HUES64 (cell line): ENCODE measurements around the gene C19orf38.

Experiments used
- H3K27ac ChIP-seq: 2 replicates; pipeline ENCODE4 v1.7.0; 2013; ENCODE audit warnings: low read depth, low read length, inconsistent platforms
- H3K27me3 ChIP-seq: 2 replicates; pipeline ENCODE4 v1.6.1; 2013; ENCODE audit warnings: mild to moderate bottlenecking, low read length; ENCODE audit not compliant: insufficient read depth
- H3K36me3 ChIP-seq: 2 replicates; pipeline ENCODE4 v1.6.1; 2013; ENCODE audit warnings: mild to moderate bottlenecking, low read length; ENCODE audit not compliant: insufficient read depth
- H3K4me1 ChIP-seq: 2 replicates; pipeline ENCODE4 v1.6.1; 2013; ENCODE audit warnings: mild to moderate bottlenecking, low read length, moderate library complexity; ENCODE audit not compliant: insufficient read depth
- H3K4me3 ChIP-seq: 2 replicates; pipeline ENCODE4 v1.5.1; 2013; ENCODE audit warnings: mild to moderate bottlenecking, low read length, moderate library complexity
- H3K9ac ChIP-seq: 2 replicates; pipeline ENCODE4 v1.6.1; 2013; ENCODE audit warnings: mild to moderate bottlenecking, low read depth, low read length
- H3K9me3 ChIP-seq: 2 replicates; pipeline ENCODE4 v1.6.1; 2013; ENCODE audit warnings: low read depth, low read length; ENCODE audit not compliant: insufficient read depth
- WGBS: fragments of 150-250, 120-280 bp; methylation state at CpG from one replicate; pipeline ENCODE4 v1.1.7; 2013; ENCODE audit warnings: missing lambda C conversion rate; 5-methylcytosine and 5-hydroxymethylcytosine counted together

C19orf38 gene

DNA sequence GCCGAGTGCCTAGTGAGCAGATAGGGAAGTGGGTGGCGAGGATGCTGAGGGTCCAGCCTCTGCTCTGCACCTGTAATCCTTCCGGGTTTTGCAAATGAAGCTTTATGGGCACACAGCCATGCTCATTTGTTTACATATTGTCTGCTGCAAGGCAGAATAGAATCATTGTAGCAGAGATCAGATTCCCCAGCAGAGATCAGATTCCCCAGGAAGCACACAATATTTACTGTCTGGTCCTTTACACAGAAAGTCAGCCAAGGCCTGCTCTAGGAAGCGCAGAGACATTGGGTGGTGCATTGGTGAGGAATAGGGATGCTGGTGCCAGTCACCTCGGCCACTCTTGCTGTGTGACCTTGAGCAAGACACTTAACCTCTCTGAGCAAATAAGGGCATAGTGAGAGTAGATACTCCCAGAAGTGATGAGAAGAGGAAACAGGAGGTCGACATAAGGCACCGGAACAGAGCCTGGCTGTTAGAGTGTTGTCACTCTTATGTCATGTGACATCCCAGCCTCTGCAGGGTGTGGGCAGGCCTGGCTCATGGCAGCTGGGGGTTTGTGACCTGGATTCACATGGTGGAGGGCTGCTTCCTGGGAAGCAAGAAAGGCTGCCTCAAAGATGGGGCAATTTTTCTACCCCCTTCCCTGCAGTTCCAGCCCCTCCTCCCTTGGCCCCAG is 48.8 kb downstream of the C19orf38 start:
- Histone ChIP-seq H3K4me3 (no peak overlapping the region), H3K36me3 (no peaks in the 10 kb centered on the region), H3K27me3 (no peaks in the 10 kb centered on the region), H3K27ac (no peak overlapping the region), H3K4me1 (peaks cover 14% of the 10 kb centered on the region), H3K9ac (no peak overlapping the region; the same call in 1 of the 2 replicates), H3K9me3 (no peaks in the 10 kb centered on the region)
- 89% methylated on average over 7 of the region's 7 CpGs for WGBS

DNA sequence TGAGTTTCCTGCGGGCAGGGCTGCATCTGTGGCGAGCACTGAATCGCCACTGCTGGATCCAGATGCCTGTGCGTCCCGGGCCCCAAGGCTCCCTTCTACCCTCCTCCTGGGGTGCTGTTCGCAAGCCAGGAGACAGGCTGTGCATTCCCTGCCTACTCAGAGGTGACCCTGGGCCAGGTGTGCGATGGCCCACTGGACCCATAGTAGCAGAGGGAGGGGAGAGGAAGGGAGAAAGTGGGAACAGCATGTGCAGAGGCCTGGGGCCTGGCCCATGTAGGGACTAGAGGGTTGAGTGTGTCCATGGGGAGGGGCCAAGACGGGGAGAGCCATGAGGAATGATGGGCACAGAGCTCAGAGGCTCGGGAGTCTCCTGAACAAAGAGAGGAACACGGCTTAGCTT is 50.4 kb downstream of the C19orf38 start:
- Histone ChIP-seq H3K27ac (no peak overlapping the region), H3K27me3 (no peaks in the 10 kb centered on the region), H3K9ac (0 out of 2 replicates have a peak overlapping the region, but pooled peaks have one; percentile 1), H3K9me3 (no peaks in the 10 kb centered on the region), H3K4me1 (peaks cover 7% of the 10 kb centered on the region), H3K36me3 (0 out of 2 replicates have a peak, but pooled peaks cover 4% of the 10 kb centered on the region), H3K4me3 (no peak overlapping the region)
- WGBS, result 93% methylated on average over 10 of the region's 10 CpGs

DNA sequence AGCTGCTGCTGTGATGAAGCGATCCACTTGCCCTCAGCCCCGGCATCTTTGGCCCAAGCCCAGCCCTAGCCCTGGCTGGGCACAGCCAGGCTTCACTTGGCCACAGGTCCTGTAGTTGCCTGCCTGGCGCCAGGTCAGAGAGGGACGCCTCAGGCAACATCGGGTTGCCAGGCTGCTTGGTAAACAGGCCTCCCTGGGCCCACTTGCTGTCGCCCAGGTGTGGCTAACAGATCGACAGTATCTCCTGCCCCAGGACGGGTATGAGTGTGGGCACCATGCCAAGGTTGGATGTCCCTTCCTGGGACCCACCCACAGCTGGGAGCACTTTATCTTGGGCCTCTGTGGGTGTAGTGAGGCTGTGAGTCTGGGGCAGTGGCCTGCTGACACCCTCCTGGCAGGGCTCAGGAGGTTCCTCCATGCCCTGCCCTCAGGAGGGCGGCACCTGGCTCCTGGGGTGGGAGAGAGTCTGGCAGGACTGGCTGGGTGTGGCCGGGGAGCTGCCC is 51.0 kb downstream of the C19orf38 start:
- WGBS, result 96% methylated on average over 10 of the region's 10 CpGs

DNA sequence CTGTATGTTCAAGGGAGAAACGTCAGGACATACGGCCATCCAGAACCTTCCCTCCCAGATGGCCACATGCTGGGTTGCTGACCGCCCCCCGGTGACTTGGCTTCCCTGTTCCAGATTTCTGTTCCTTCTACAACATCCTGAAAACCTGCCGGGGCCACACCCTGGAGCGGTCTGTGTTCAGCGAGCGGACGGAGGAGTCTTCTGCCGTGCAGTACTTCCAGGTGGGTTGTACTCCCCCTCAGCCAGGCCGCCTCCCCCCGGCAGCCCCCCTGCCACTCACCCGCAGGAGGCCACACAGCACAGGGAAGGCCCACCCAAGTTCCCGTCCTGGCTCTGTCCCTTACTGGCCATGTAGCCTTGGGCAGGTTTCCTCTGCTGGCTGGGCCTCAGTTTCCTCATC is 59.7 kb downstream of the C19orf38 start:
- Histone ChIP-seq H3K9me3 (no peaks in the 10 kb centered on the region), H3K4me3 (no peak overlapping the region), H3K27me3 (no peaks in the 10 kb centered on the region), H3K9ac (no peak overlapping the region), H3K4me1 (no peaks in the 10 kb centered on the region), H3K27ac (no peak overlapping the region), H3K36me3 (peaks cover 58% of the 10 kb centered on the region)
- WGBS, result 96% methylated on average over 14 of the region's 14 CpGs

More for the DNA sequence above, 51.0 kb downstream of the C19orf38 start:
- peaks cover 5% of the 10 kb centered on the region for H3K4me1 ChIP-seq
- H3K36me3 ChIP-seq, result 0 out of 2 replicates have a peak, but pooled peaks cover 4% of the 10 kb centered on the region
- no peaks in the 10 kb centered on the region for H3K9me3 ChIP-seq
- no peak overlapping the region for H3K9ac ChIP-seq
- H3K4me3 ChIP-seq, result no peak overlapping the region
- no peaks in the 10 kb centered on the region for H3K27me3 ChIP-seq
- H3K27ac ChIP-seq, result no peak overlapping the region

DNA sequence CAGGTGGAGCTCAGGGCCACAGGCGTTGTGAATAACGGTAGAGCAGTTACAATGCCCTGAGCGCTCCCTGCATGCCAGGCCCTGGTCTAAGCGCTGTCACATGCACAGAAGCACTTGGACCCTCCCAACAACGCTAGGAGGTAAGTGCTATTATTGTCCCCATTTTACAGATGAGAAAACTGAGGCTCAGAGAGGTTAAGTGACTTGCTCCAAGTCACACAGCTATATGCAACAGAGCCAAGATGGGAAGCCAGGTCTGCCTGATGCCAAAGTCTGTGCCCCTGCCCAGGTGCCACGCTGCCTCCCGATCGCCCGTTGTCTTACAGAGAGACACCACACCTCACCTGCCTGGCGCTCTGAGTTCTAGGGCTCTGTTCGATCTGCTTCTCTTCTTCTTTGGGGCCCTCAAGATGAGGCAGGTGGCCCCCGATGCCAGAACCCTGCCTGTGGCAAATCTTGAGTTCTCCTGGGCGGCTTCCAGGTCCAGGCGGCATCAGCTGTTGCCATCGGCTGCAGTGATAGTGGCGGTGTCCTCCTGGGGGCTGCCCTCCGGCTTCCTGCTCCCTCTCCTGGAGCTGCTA is 60.3 kb downstream of the C19orf38 start:
- H3K36me3 ChIP-seq, result peaks cover 55% of the 10 kb centered on the region

DNA sequence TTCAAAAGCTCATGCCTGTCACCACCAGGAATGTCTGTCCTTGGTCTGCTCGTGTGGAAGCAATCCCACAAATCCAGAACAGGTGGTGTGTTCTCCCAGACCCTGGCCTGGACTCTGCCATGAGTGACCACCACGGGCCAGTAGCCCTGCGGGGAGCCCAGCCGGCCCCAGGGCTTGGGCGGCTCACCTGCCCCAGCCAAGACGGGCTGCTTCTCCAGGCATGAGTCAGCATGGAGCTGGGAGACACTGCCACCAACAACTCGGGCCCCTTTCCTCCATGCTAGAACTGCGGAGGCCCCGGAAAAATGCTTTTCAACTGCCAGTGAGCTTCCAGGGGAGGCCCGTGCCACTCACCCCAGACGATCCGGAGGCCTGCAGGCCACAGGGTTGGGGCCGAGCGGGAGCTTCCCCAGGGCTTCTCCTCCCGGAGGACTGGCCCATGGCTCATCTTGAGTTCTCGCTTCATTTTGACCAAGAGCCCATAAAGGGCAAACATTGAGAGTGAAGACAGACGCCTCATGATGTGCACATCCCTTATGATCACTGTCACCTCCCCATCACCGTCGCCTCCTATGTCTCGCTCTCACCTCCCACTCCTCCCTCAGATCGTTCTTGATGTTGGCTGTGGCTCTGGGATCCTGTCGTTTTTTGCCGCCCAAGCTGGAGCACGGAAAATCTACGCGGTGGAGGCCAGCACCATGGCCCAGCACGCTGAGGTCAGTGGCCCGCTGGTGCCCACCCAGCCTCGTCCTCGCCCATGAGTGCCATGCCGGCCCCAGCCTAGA is 63.6 kb downstream of the C19orf38 start:
- Histone ChIP-seq H3K9ac (no peak overlapping the region), H3K9me3 (no peaks in the 10 kb centered on the region), H3K27ac (no peak overlapping the region), H3K27me3 (no peaks in the 10 kb centered on the region), H3K4me3 (no peak overlapping the region), H3K4me1 (no peaks in the 10 kb centered on the region), H3K36me3 (peaks cover 74% of the 10 kb centered on the region)
- WGBS, result 94% methylated on average over 31 of the region's 31 CpGs

More for the DNA sequence above, 60.3 kb downstream of the C19orf38 start:
- H3K4me3 ChIP-seq, result no peak overlapping the region
- H3K27me3 ChIP-seq, result no peaks in the 10 kb centered on the region
- H3K9me3 ChIP-seq, result no peaks in the 10 kb centered on the region
- H3K9ac ChIP-seq, result no peak overlapping the region
- no peaks in the 10 kb centered on the region for H3K4me1 ChIP-seq
- 96% methylated on average over 17 of the region's 17 CpGs for WGBS
- no peak overlapping the region for H3K27ac ChIP-seq

DNA sequence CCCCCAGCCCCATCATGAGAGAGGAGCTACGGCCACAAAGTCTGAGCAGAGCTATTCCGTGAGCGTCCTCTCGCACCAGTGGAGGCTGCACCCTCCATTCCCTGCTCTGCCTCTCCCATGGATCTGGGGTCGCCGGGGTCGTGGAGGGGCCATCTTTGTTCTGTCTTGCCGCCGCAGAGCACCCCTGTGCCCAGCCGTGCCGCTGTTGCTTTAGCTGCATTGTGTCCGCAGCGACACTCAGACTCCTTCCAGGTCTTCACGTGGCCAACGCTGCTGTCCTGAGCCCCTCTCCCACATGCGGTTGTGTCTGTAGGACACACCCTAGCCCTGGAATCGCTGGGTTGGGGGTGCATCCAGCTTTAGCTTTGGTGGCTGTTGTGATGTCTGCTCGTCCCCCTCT is 64.4 kb downstream of the C19orf38 start:
- peaks cover 69% of the 10 kb centered on the region for H3K36me3 ChIP-seq
- H3K9ac ChIP-seq, result no peak overlapping the region
- WGBS, result 93% methylated on average over 18 of the region's 18 CpGs
- no peak overlapping the region for H3K4me3 ChIP-seq
- H3K27ac ChIP-seq, result no peak overlapping the region
- no peaks in the 10 kb centered on the region for H3K4me1 ChIP-seq
- no peaks in the 10 kb centered on the region for H3K27me3 ChIP-seq
- H3K9me3 ChIP-seq, result no peaks in the 10 kb centered on the region

DNA sequence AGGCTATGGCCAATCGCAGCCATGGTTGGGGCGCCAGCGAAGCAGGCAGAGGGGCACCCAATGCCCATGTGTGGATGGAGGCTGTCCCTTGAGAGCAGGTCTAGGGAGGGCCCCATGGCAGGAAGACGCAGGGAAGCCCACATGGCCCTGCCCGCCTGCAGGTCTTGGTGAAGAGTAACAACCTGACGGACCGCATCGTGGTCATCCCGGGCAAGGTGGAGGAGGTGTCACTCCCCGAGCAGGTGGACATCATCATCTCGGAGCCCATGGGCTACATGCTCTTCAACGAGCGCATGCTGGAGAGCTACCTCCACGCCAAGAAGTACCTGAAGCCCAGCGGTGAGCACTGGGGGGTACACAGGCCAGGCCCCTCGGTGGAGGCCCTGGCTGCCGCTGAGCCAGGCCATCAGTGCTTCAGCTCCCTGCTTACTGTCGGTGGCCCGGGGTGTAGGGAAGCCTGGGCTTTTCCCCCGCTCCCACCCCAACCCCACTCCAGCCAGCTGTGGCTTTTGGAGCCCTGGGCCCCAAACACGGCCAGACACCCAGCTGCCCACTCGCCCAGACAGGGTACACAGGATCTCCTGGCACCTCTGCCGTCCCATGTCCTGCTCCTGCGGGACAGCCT is 65.6 kb downstream of the C19orf38 start:
- Histone ChIP-seq H3K4me1 (no peaks in the 10 kb centered on the region), H3K9ac (no peak overlapping the region), H3K36me3 (peaks cover 66% of the 10 kb centered on the region), H3K27me3 (no peaks in the 10 kb centered on the region), H3K9me3 (no peaks in the 10 kb centered on the region), H3K4me3 (no peak overlapping the region), H3K27ac (no peak overlapping the region)
- WGBS, result 97% methylated on average over 24 of the region's 24 CpGs

DNA sequence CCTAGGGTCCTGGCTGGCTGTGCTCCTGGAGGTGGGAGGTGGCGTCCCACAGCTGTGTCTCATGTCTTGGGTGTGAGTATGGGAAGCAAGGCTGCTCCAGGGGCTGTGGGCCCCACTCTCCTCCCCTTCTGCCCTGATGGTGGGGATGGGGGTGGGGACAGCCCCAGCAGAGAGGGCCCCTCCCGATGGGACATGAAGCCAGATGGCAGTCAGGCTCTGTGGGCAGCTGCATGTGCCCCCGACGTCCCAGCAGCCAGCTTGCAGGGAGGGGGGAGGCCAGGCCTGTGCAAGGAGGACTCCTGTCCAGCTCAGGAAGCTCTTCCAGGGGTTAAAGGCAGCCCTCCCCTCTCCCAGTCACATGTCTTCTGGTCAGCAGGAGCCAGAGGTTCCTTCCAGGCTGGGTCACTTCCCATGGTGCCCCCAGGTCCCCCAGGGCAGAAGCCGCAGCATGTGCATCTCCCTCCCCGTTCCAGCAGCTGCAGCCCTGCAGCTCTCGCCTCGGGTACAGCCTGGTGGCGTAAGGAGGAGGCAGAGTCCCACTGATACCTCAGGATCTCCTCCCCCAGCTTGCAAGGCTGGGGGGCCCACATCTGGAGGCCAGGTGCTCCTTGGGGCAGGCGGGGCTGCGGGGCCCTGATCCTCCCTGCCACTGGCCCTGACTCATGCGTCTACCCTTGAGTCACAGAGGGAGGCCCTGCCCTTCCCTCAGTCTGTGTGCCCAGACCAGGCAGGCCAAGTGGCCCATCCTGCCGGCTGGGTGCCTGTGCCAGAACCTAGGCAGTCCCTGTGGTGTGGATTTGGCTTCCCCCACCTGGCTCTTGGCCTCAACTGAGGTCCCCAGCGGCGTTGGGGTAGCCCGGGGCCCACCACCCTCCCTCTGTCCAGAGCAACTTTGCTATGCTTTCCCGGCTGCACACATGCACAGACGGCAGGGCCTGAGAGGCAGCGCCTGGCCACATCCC is 67.2 kb downstream of the C19orf38 start:
- no peaks in the 10 kb centered on the region for H3K4me1 ChIP-seq
- H3K27ac ChIP-seq, result no peak overlapping the region
- H3K9me3 ChIP-seq, result no peaks in the 10 kb centered on the region
- 94% methylated on average over 19 of the region's 19 CpGs for WGBS
- peaks cover 72% of the 10 kb centered on the region for H3K36me3 ChIP-seq
- H3K4me3 ChIP-seq, result no peak overlapping the region
- no peaks in the 10 kb centered on the region for H3K27me3 ChIP-seq
- H3K9ac ChIP-seq, result no peak overlapping the region

DNA sequence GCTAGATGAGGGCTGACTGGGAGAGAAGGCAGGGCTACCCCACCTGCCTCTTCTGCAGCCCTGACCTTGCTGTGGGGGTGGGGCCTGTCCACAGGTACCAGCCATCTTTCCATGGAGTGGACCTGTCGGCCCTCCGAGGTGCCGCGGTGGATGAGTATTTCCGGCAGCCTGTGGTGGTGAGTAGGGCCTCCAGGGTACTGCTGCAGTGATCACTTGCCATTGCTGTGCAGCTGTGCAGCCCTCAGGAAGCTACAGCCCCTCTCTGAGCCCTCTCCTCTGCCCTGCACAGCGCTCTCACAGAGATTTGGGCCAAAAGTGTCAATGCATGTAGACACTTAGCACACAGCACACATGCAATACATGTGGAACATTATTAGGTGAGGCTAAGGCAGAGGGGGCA is 68.4 kb downstream of the C19orf38 start:
- Histone ChIP-seq H3K4me1 (no peaks in the 10 kb centered on the region), H3K27ac (no peak overlapping the region), H3K4me3 (no peak overlapping the region), H3K9me3 (no peaks in the 10 kb centered on the region), H3K36me3 (peaks cover 77% of the 10 kb centered on the region), H3K27me3 (no peaks in the 10 kb centered on the region), H3K9ac (no peak overlapping the region)
- 97% methylated on average over 6 of the region's 6 CpGs for WGBS
